ENCODE results near the gene ADGRB2.

The ADGRB2 gene
- total RNA-seq = 0 to 5.5 (median 0.04) reads per million in 17 experiments

GRCh38 chr1:31764312-31765040, at the start of gene ADGRB2:
Gene ADGRB2, minus strand, starts transcription at chr1:31764340. Its CDS starts 7,119 bp downstream, at chr1:31757221.
- peak in 2 of 4 experiments; percentile 41 to 61 for DNase-seq

- peak; percentile 29 to 51 (median 38) for DNase-seq
Observed at GRCh38 chr1:31812158-31812829, 48.2 kb upstream of the ADGRB2 start.

GRCh38 chr1:31811605-31812004, 47.5 kb upstream of the ADGRB2 start:
- DNase-seq = no peak

GRCh38 chr1:31809698-31810097, 45.6 kb upstream of the ADGRB2 start:
- no peak for DNase-seq

- DNase-seq = no peak
Observed at GRCh38 chr1:31807273-31808048, 43.3 kb upstream of the ADGRB2 start.

GRCh38 chr1:31805318-31805717, 41.2 kb upstream of the ADGRB2 start:
- DNase-seq = no peak

GRCh38 chr1:31804098-31804497, 40.0 kb upstream of the ADGRB2 start:
- DNase-seq = no peak

GRCh38 chr1:31803610-31804009, 39.5 kb upstream of the ADGRB2 start:
- DNase-seq = no peak

GRCh38 chr1:31802190-31803150, 38.3 kb upstream of the ADGRB2 start:
- DNase-seq = no peak

GRCh38 chr1:31801458-31801857, 37.3 kb upstream of the ADGRB2 start:
- DNase-seq = peak; percentile 34 to 70 (median 59)

- no peak for DNase-seq
Observed at GRCh38 chr1:31800674-31800967, 36.5 kb upstream of the ADGRB2 start.

- DNase-seq = peak; percentile 32 to 59 (median 54)
Observed at GRCh38 chr1:31799895-31800673, 35.9 kb upstream of the ADGRB2 start.

GRCh38 chr1:31799196-31799894, 35.2 kb upstream of the ADGRB2 start:
- DNase-seq = no peak

- peak; percentile 85 to 95 (median 89) for DNase-seq
Observed at GRCh38 chr1:31798433-31799195, 34.5 kb upstream of the ADGRB2 start.

GRCh38 chr1:31798086-31798432, 33.9 kb upstream of the ADGRB2 start:
- no peak for DNase-seq

GRCh38 chr1:31797216-31797615, 33.1 kb upstream of the ADGRB2 start:
- DNase-seq = no peak

GRCh38 chr1:31796707-31797106, 32.6 kb upstream of the ADGRB2 start:
- DNase-seq = no peak

- DNase-seq = peak in 2 of 4 experiments; percentile 37 to 47
Observed at GRCh38 chr1:31795801-31796621, 31.9 kb upstream of the ADGRB2 start.

GRCh38 chr1:31795096-31795675, 31.0 kb upstream of the ADGRB2 start:
- no peak for DNase-seq

All from suppressor macrophage (primary cell).